ENCODE measurements around the gene LEMD2. TPM values are rescaled to one million over a fixed set of nuclear protein-coding genes. Genes with fewer than 3 reads are reported as not detected.
A peak's percentile ranks its signal among the peaks of the same experiment; 100 is the strongest.

Gene LEMD2
- total and polyA plus RNA-seq, 7 donors = 21.3 to 63.3 (median 37.3) TPM

DNA sequence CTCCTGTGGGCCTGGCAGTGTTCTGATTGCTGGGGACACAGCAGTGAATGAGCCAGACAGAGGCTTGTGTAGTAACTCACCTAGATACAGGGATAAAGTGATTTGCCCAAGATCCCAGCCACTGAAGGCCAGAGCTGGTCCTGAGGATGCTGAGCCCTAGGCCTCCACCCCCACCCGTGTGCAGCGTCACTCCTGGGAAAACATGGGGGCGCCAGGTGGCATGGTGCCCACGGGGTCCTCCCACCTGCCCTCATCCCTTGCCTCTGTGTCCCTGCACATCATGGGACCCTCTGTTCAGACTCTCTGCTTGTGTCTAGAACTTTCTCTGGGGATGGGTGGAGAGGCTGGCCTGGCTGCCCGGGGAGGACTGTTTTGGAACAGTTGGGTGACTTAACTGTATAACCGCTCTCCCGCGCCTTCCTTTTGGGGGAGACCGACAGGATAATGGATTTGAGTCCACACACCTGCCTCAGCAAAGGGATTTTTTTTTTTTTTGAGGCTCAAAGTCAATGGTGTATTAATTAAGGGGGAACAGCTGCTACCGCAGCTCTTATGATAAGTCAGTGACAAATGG is 19.6 kb downstream of the LEMD2 start:
- intact Hi-C loops (cut with DNase I) = no loop called here

DNA sequence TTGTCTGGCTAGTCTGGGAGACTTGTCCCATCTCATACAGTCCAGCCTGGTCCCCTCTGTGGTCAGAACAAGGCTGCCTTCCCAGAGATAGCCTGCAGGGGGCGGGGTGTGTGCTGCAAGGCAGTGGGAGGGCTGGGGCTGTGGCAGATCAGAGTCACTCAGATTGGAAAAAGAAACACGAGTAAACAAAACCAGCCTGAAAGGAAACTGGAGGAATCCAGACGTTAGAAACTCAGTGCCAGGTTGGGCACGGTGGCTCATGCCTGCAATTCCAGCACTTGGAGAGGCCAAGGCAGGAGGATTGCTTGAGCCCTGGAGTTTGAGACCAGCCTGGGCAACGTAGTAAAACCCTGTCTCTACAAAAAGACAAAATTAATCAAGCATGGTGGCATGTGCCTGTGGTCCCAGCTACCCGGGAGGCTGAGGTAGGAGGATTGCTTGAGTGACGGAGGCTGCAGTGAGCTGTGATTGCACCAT is 20.2 kb downstream of the LEMD2 start:
- peaks cover 23% of the 10 kb centered on the region for H3K4me1 ChIP-seq
- intact Hi-C loops (cut with DNase I) = no loop called here
- no peaks in the 10 kb centered on the region for H3K9me3 ChIP-seq
- WGBS, 3 donors = 30 to 36% (median 32%) methylated on average over 7 of the region's 7 CpGs
- no peaks in the 10 kb centered on the region for H3K27me3 ChIP-seq (ENCODE audit: insufficient read depth in 3 of 3, low read length in 2 of 3)
- no peak overlapping the region for H3K27ac ChIP-seq
- ATAC-seq (peak; percentile 72 to 79 (median 78)), DNase-seq (peak; percentile 82 to 90)
- no peak overlapping the region for H3K4me3 ChIP-seq
- peaks cover 4 to 16% of the 10 kb centered on the region in 2 donors for H3K36me3 ChIP-seq (ENCODE audit: insufficient read depth in 1 of 2, low read depth in 1 of 2)
- TF ChIP-seq, protein P1, sequence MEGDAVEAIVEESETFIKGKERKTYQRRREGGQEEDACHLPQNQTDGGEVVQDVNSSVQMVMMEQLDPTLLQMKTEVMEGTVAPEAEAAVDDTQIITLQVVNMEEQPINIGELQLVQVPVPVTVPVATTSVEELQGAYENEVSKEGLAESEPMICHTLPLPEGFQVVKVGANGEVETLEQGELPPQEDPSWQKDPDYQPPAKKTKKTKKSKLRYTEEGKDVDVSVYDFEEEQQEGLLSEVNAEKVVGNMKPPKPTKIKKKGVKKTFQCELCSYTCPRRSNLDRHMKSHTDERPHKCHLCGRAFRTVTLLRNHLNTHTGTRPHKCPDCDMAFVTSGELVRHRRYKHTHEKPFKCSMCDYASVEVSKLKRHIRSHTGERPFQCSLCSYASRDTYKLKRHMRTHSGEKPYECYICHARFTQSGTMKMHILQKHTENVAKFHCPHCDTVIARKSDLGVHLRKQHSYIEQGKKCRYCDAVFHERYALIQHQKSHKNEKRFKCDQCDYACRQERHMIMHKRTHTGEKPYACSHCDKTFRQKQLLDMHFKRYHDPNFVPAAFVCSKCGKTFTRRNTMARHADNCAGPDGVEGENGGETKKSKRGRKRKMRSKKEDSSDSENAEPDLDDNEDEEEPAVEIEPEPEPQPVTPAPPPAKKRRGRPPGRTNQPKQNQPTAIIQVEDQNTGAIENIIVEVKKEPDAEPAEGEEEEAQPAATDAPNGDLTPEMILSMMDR (IDR thresholded peaks at IDR 0.05) = peak; percentile 76

More for the DNA sequence above, 19.6 kb downstream of the LEMD2 start:
- Histone ChIP-seq H3K27ac (peak overlapping the region; percentile 63), H3K4me3 (no peak overlapping the region), H3K4me1 (peaks cover 23% of the 10 kb centered on the region), H3K9me3 (no peaks in the 10 kb centered on the region), H3K27me3 (ENCODE audit: insufficient read depth in 3 of 3, low read length in 2 of 3) (no peaks in the 10 kb centered on the region), H3K36me3 (ENCODE audit: insufficient read depth in 1 of 2, low read depth in 1 of 2) (peaks cover 4 to 20% of the 10 kb centered on the region in 2 donors)
- DNase-seq (no peak), ATAC-seq (no peak)
- TF ChIP-seq, protein P1 (IDR thresholded peaks at IDR 0.05) = no peak
- 70 to 83% (median 73%) methylated on average over 10 of the region's 10 CpGs for WGBS, 3 donors

DNA sequence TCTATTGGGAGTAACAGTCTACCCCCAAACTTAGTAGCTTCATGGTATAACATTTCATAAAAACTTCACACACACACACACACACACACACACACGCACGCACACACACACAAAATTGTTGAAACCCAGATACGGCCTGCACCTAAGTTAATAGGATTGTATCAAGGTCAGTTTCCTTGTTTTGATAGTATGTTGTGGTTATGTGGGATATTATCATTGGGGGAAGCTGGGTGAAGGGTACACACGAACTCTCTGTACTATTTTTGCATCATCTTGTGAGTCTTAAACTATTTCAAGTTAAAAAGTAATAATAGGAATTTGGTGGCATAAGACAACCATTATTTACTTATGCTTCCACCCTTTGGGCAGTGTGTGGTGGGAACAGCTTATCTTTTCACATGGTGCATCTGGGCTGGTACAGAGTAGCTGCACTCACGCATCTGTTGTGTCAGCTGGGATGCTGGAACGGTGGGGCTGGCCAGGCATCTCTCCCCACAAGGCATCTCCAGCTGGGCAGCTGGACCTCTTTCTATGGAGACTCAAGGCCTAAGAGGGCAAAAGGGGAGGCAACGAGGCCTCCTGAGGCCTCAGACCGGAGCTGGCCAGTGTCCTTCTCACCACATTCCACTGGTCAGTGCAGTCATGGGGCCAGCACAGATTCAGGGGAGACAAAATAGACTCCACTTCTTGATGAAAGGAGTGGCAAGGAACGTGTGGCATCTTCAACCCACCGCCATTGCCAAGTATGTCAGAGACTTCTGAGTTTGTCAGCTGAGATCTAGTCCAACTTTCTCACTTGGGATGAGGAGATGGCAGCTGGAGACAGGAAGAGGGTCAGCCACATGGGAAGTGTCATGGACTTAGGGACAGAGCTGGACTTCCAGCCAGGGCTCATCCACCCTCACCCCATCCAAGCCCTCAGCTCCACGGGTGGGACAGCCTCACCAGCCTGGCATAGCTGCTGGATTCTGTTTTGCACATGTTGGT is 21.7 kb downstream of the LEMD2 start:
- no peak overlapping the region for H3K4me3 ChIP-seq
- no peaks in the 10 kb centered on the region for H3K9me3 ChIP-seq
- ATAC-seq = no peak
- no peak for DNase-seq
- no peaks in the 10 kb centered on the region for H3K27me3 ChIP-seq (ENCODE audit: insufficient read depth in 3 of 3, low read length in 2 of 3)
- intact Hi-C loops (cut with DNase I) = no loop called here
- 58 to 71% (median 67%) methylated on average over 11 of the region's 11 CpGs for WGBS, 3 donors
- peaks cover 29% of the 10 kb centered on the region for H3K4me1 ChIP-seq
- no peak overlapping the region for H3K27ac ChIP-seq
- TF ChIP-seq, protein P1 (IDR thresholded peaks at IDR 0.05) = no peak
- peaks cover 0 to 1% of the 10 kb centered on the region in 2 donors for H3K36me3 ChIP-seq (ENCODE audit: insufficient read depth in 1 of 2, low read depth in 1 of 2)

DNA sequence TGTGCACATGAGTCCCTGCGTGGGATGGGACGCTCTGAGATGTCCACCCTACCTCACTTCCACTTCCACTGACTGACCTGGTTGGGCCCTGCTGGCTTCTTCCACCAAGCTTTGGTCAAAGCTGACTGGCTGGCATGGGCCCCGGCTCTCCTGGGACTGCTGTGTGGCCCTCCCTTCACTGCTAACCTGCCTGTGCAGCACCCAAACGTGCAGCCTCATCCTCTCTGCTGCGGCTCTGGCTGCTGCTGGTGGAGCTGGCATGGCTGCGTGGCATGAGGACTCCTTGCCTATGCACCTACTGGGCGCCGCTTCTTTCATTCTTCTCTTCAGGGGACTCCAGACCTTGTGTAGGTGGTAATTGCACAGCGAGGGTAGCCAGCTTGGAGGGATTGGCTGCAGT is 23.6 kb downstream of the LEMD2 start:
- DNase-seq = no peak
- Histone ChIP-seq H3K9me3 (no peaks in the 10 kb centered on the region), H3K4me3 (no peak overlapping the region), H3K4me1 (peaks cover 24% of the 10 kb centered on the region), H3K27me3 (ENCODE audit: insufficient read depth in 3 of 3, low read length in 2 of 3) (no peaks in the 10 kb centered on the region), H3K27ac (no peak overlapping the region), H3K36me3 (ENCODE audit: insufficient read depth in 1 of 2, low read depth in 1 of 2) (no peaks in the 10 kb centered on the region)
- TF ChIP-seq, protein P1 (IDR thresholded peaks at IDR 0.05) = no peak
- no peak for ATAC-seq
- WGBS, 3 donors = 94 to 95% (median 95%) methylated on average over 9 of the region's 9 CpGs
- intact Hi-C loops (cut with DNase I) = no loop called here

Data from psoas muscle (tissue), 8 donors.